ENCODE measurements around the gene PITRM1. TPM values are rescaled to one million over a fixed set of nuclear protein-coding genes. Genes with fewer than 3 reads are reported as not detected.

PITRM1 gene
- total RNA-seq, 6 experiments from 2014 or later: 40.7 to 59.5 (median 49.7) TPM

GRCh38 chr10:3199488-3199887 lies 26.9 kb upstream of the PITRM1 start:
- no peaks in the 10 kb centered on the region for H3K4me1 ChIP-seq
- intact Hi-C loops (cut with DNase I): no loop called here
- WGBS (ENCODE audit: insufficient coverage, low coverage, low lambda C conversion rate, missing lambda C conversion rate): 42% methylated on average over 6 of the region's 9 CpGs
- H3K27me3 ChIP-seq: no peaks in the 10 kb centered on the region
- no peak overlapping the region for H3K4me3 ChIP-seq
- TF ChIP-seq POLR2A (IDR thresholded peaks at IDR 0.05) (no peak), CTCF (IDR thresholded peaks at IDR 0.05) (no peak)
- no peaks in the 10 kb centered on the region for H3K9me3 ChIP-seq
- no peak for DNase-seq
- ATAC-seq: no peak
- no peak overlapping the region for H3K27ac ChIP-seq
- H3K36me3 ChIP-seq: no peaks in the 10 kb centered on the region

- intact Hi-C loops (cut with DNase I): no loop called here
- ATAC-seq: no peak
Observed at GRCh38 chr10:3198900-3199299, 26.3 kb upstream of the PITRM1 start.

GRCh38 chr10:3197348-3198003 lies 24.9 kb upstream of the PITRM1 start:
- H3K27ac ChIP-seq: peak overlapping the region in 1 of 3 donors; percentile 54
- H3K36me3 ChIP-seq: no peaks in the 10 kb centered on the region
- H3K4me3 ChIP-seq: no peak overlapping the region
- H3K4me1 ChIP-seq: no peaks in the 10 kb centered on the region
- H3K9me3 ChIP-seq: no peaks in the 10 kb centered on the region
- peak; percentile 79 to 84 (median 80) for DNase-seq
- peak; percentile 97 to 98 (median 98) for ATAC-seq
- WGBS (ENCODE audit: insufficient coverage, low coverage, low lambda C conversion rate, missing lambda C conversion rate): 6% methylated on average over 17 of the region's 27 CpGs
- no peak for TF ChIP-seq POLR2A (IDR thresholded peaks at IDR 0.05)
- peak; percentile 82 to 89 (median 84) for TF ChIP-seq CTCF (IDR thresholded peaks at IDR 0.05)
- intact Hi-C loops (cut with DNase I): no loop called here
- no peaks in the 10 kb centered on the region for H3K27me3 ChIP-seq

More at GRCh38 chr10:3198900-3199299, 26.3 kb upstream of the PITRM1 start:
- Histone ChIP-seq H3K4me1 (no peaks in the 10 kb centered on the region), H3K27ac (no peak overlapping the region), H3K36me3 (no peaks in the 10 kb centered on the region), H3K4me3 (no peak overlapping the region), H3K27me3 (no peaks in the 10 kb centered on the region), H3K9me3 (no peaks in the 10 kb centered on the region)
- TF ChIP-seq CTCF (IDR thresholded peaks at IDR 0.05) (no peak), POLR2A (IDR thresholded peaks at IDR 0.05) (no peak)
- DNase-seq: no peak
- 53% methylated on average over 6 of the region's 7 CpGs for WGBS (ENCODE audit: insufficient coverage, low coverage, low lambda C conversion rate, missing lambda C conversion rate)

- peak in 3 of 4 donors; percentile 3 to 20 (median 8) for ATAC-seq
- intact Hi-C loops (cut with DNase I): no loop called here
- Histone ChIP-seq H3K4me1 (no peaks in the 10 kb centered on the region), H3K4me3 (no peak overlapping the region), H3K9me3 (no peaks in the 10 kb centered on the region), H3K36me3 (no peaks in the 10 kb centered on the region), H3K27ac (peak overlapping the region in 1 of 3 donors; percentile 54), H3K27me3 (no peaks in the 10 kb centered on the region)
- DNase-seq: no peak
- no peak for TF ChIP-seq CTCF (IDR thresholded peaks at IDR 0.05)
- no peak for TF ChIP-seq POLR2A (IDR thresholded peaks at IDR 0.05)
- 38% methylated on average over 9 of the region's 12 CpGs for WGBS (ENCODE audit: insufficient coverage, low coverage, low lambda C conversion rate, missing lambda C conversion rate)
Observed at GRCh38 chr10:3196958-3197347, 24.4 kb upstream of the PITRM1 start.
